ENCODE measurements around the gene DGKG.

DGKG gene

DNA sequence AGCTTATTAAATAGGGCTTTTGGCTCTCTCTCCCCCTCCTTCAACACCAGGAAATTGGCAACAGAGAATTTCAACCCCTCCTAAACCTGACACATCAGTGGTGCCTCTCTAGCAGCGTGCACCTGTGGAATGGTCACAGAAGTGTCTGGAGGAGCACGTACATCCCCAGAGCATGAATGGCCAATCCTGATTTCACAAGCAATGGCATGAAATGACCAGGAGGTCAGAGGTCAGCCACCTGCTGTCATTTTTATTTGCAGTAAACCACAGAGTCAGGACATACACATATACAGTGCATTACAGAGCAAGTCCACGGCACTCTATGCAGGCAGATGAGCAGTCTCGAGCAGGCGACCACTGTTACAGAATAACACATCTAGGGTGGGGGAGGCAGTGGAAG is 228.1 kb downstream of the DGKG start:
- no peak for DNase-seq (ENCODE audit: low read depth)
- H3K4me3 ChIP-seq (ENCODE audit: low read depth, low read length) = no peak overlapping the region
- TF ChIP-seq CTCF (IDR thresholded peaks at IDR 0.05; ENCODE audit: low read depth, low read length, missing control alignments) = no peak

- no peak for DNase-seq (ENCODE audit: low read depth)
- no peak overlapping the region for H3K4me3 ChIP-seq (ENCODE audit: low read depth, low read length)
- no peak for TF ChIP-seq CTCF (IDR thresholded peaks at IDR 0.05; ENCODE audit: low read depth, low read length, missing control alignments)
Measured at GRCh38 chr3:186132487-186132886, 229.5 kb downstream of the DGKG start.

DNA sequence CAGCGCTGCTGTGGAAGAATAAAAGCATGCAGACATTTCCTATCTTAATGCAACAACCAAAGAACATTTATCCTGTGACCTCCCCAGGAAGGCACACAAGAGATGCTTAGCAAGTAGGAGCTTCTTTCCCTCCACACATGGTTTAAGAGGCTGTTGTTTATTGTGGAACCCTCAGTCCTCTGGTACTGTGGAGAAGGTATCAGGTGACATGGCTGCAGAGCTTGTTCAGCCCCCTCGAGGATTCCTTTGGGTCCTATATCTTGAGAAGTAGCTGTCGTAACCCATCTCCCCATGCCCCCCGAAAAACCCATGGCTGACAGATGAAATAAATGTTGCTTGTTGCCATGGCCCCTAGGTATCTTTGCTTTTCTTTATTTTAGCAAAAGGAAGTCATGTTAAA is 232.8 kb downstream of the DGKG start:
- no peak for DNase-seq (ENCODE audit: low read depth)
- H3K4me3 ChIP-seq (ENCODE audit: low read depth, low read length) = no peak overlapping the region
- TF ChIP-seq CTCF (IDR thresholded peaks at IDR 0.05; ENCODE audit: low read depth, low read length, missing control alignments) = no peak

DNA sequence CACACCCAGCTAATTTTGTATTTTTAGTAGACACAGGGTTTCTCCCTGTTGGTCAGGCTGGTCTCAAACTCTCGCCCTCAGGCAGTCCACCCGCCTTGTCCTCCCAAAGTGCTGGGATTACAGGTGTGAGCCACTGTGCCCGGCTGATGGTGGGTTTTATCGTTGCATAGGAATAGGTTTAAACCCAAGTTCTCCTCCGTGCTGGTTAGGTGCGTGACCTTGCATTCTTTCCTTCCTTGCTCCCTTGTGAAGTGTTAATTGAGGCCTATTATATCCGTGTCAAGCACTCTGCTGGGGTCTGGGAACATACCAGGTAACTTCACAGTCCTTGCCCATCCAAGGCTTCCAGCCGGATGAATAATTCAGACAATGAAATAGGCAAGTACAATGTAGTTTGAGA is 233.9 kb downstream of the DGKG start:
- no peak for TF ChIP-seq CTCF (IDR thresholded peaks at IDR 0.05; ENCODE audit: low read depth, low read length, missing control alignments)
- no peak overlapping the region for H3K4me3 ChIP-seq (ENCODE audit: low read depth, low read length)
- no peak for DNase-seq (ENCODE audit: low read depth)

DNA sequence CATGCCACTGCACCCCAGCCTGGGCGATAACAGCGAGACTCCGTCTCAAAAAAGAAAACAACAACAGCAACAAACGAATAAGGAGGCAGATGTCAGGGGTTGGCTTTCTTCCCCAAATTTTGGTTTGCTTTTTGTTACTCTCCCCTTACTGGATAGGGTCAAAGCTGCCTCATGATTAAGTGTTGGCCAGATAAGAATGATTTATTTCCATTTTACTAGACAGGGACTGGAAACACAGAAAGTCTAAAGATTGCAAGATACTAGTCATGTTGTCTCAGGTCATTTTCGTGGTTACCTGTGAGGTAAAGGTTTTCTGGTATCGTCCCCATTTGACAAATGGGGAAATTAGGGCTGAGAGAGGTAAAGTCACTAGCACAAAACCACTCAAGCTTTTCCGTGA is 234.6 kb downstream of the DGKG start:
- DNase-seq (ENCODE audit: low read depth) = no peak
- no peak for TF ChIP-seq CTCF (IDR thresholded peaks at IDR 0.05; ENCODE audit: low read depth, low read length, missing control alignments)
- no peak overlapping the region for H3K4me3 ChIP-seq (ENCODE audit: low read depth, low read length)

- TF ChIP-seq CTCF (IDR thresholded peaks at IDR 0.05; ENCODE audit: low read depth, low read length, missing control alignments) = no peak
- no peak overlapping the region for H3K4me3 ChIP-seq (ENCODE audit: low read depth, low read length)
- no peak for DNase-seq (ENCODE audit: low read depth)
Measured at GRCh38 chr3:186125118-186125517, 236.9 kb downstream of the DGKG start.

DNA sequence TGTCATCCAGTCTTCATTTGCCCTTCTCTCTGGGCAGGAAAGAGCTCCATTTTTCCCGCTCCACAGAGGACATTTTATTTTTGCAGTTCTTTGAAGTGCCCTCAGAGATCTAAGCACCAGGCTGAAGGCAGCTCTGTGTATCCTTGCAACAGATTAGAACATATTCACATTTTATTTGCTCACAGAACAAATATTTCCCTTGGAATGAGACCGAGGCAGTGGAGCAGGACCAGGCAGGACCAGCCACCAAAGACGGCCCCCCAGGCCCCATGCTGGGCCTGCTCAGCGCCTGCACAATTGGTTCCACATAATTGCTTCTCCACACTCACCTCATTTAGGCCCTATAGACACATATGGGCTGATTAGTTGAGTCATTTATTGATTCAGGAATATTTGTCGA is 237.4 kb downstream of the DGKG start:
- no peak for TF ChIP-seq CTCF (IDR thresholded peaks at IDR 0.05; ENCODE audit: low read depth, low read length, missing control alignments)
- no peak overlapping the region for H3K4me3 ChIP-seq (ENCODE audit: low read depth, low read length)
- no peak for DNase-seq (ENCODE audit: low read depth)
